K562 (cell line): Measurements from ENCODE around the gene FGF14. TPM values are rescaled to one million over a fixed set of nuclear protein-coding genes. Genes with fewer than 3 reads are reported as not detected.

Source experiments
- ATAC-seq: fragments of 200-7000 bp; cut with Tn5 transposase; 3 replicates; pipeline ENCODE4 v1.9.1; 2020; ENCODE audit warnings: moderate library complexity
- BruUV-seq: library from RNA; stranded (reverse); fragments of 400-500 nt; replicated peaks from 2 replicates; lab custom pipeline; 2021; lab: Mats Ljungman, UMichigan
- CTCF ChIA-PET: fragments of 300-600 bp; formaldehyde crosslinking; extraction: SDS; loops from one replicate; lab custom pipeline; 2021; ENCODE audit warnings: low intra/inter-chr PET ratio; lab: Yijun Ruan, JAX
- POLR2A ChIA-PET: fragments of 300-600, 350-650 bp; sonication (Branson Sonifier 250); formaldehyde crosslinking; extraction: SDS; loops from one replicate; lab custom pipeline; 2021; ENCODE audit warnings: antibody characterized with exemption, inconsistent platforms; lab: Yijun Ruan, JAX
- DNase-seq, 4 experiments: peaks; one replicate each; pipeline versions ENCODE4 v3.0.0 to v3.0.0-alpha.2; 2011 to 2018; ENCODE audit warnings: low spot score in 3 of 4, mixed read lengths in 3 of 4; ENCODE audit errors: extremely low read depth in 1 of 4
- FAIRE-seq: peaks from 2 replicates; lab custom pipeline; 2011; peaks lifted over from hg19 to GRCh38; lab: Jason Lieb, UNC
- H2AFZ ChIP-seq: 2 replicates; pipeline ENCODE4 v1.6.0; 2011; ENCODE audit warnings: low read depth, low read length, control low read depth, inconsistent platforms
- H3K27ac ChIP-seq: fragments of 200-600 bp; 3 replicates; pipeline ENCODE4 v1.8.0; 2011; ENCODE audit warnings: low read depth, mild to moderate bottlenecking, control low read depth, inconsistent platforms, low read length, moderate library complexity, mixed read lengths; ENCODE audit errors: extremely low read depth
- H3K27me3 ChIP-seq, 2 experiments: fragments of 300-600 bp in 1 of 2; 2 replicates in 1 of 2; 3 replicates in 1 of 2; pipeline versions ENCODE4 v1.6.0 to v1.8.0; 2011; ENCODE audit warnings: inconsistent platforms in 2 of 2, low read length in 2 of 2, mild to moderate bottlenecking in 1 of 2, mixed read lengths in 1 of 2, moderate library complexity in 1 of 2; ENCODE audit not compliant: control insufficient read depth in 2 of 2, insufficient read depth in 2 of 2
- H3K36me3 ChIP-seq: fragments of 300-600 bp; 3 replicates; pipeline ENCODE4 v1.8.0; 2011; ENCODE audit warnings: mild to moderate bottlenecking, low read length, inconsistent platforms; ENCODE audit not compliant: control insufficient read depth, insufficient read depth
- H3K4me1 ChIP-seq, 2 experiments: fragments of 200-600 bp in 1 of 2; replicated peaks in 1 of 2; 2 replicates in 1 of 2; 3 replicates in 1 of 2; pipeline versions ENCODE4 v1.5.1 to v1.8.0; 2011; ENCODE audit warnings: inconsistent platforms in 2 of 2, low read length in 2 of 2, mild to moderate bottlenecking in 1 of 2, mixed read lengths in 1 of 2, moderate library complexity in 1 of 2; ENCODE audit not compliant: control insufficient read depth in 2 of 2, insufficient read depth in 2 of 2
- H3K4me2 ChIP-seq: 2 replicates; pipeline ENCODE4 v1.6.1; 2011; ENCODE audit warnings: low read length, control low read depth, inconsistent platforms, mixed read lengths; ENCODE audit not compliant: insufficient read depth
- H3K4me3 ChIP-seq: fragments of 200-600 bp; sonication (generic), shearing (Covaris generic); 2 replicates; pipeline ENCODE4 v1.5.1; 2016; ENCODE audit warnings: control low read depth, inconsistent platforms
- H3K79me2 ChIP-seq: fragments of 200-600 bp; 3 replicates; pipeline ENCODE4 v1.8.0; 2011; ENCODE audit warnings: low read length, inconsistent platforms; ENCODE audit not compliant: control insufficient read depth, insufficient read depth
- H3K9ac ChIP-seq, 2 experiments: 2 replicates each; pipeline versions ENCODE4 v1.6.0 to v1.6.1; 2011; ENCODE audit warnings: low read depth in 2 of 2, low read length in 2 of 2, control low read depth in 1 of 2, inconsistent platforms in 1 of 2, mild to moderate bottlenecking in 1 of 2, mixed read lengths in 1 of 2; ENCODE audit not compliant: insufficient read depth in 1 of 2
- H3K9me1 ChIP-seq: one replicate; pipeline ENCODE4 v1.6.0; 2011; ENCODE audit warnings: inconsistent platforms, mild to moderate bottlenecking, low read length, moderate library complexity; ENCODE audit not compliant: control insufficient read depth, insufficient read depth
- H3K9me3 ChIP-seq: replicated peaks from 2 replicates; pipeline ENCODE4 v1.5.1; 2011; ENCODE audit warnings: low read depth, low read length, inconsistent platforms; ENCODE audit not compliant: control insufficient read depth, insufficient read depth
- H4K20me1 ChIP-seq: replicated peaks from 2 replicates; pipeline ENCODE4 v1.6.1; 2011; ENCODE audit warnings: low read length, inconsistent platforms, mixed read lengths; ENCODE audit not compliant: control insufficient read depth, insufficient read depth
- ATF7 ChIP-seq: fragments of 450-650 bp; IDR thresholded peaks from 2 replicates; pipeline ENCODE4 v1.7.1; 2014; ENCODE audit warnings: mild to moderate bottlenecking, moderate library complexity
- CREB3L1 ChIP-seq: fragments of 450-650 bp; IDR thresholded peaks from 2 replicates; pipeline ENCODE4 v1.6.1; 2014; ENCODE audit warnings: low read depth, mild to moderate bottlenecking, moderate library complexity, borderline replicate concordance
- EP400 ChIP-seq: fragments of 450-650 bp; IDR thresholded peaks from 2 replicates; pipeline ENCODE4 v1.6.1; 2017; ENCODE audit warnings: antibody characterized with exemption, mild to moderate bottlenecking, moderate library complexity
- HOXB6 ChIP-seq: fragments of 250-450 bp; sonication (Bioruptor Pico); IDR thresholded peaks from 2 replicates; pipeline ENCODE4 v1.5.1; 2022; ENCODE audit warnings: mild to moderate bottlenecking, borderline replicate concordance
- IFI16 ChIP-seq: fragments of 250-450 bp; sonication (Bioruptor Pico); IDR thresholded peaks from 2 replicates; pipeline ENCODE4 v2.1.2; 2022; ENCODE audit warnings: mild to moderate bottlenecking, inconsistent platforms
- KAT7 ChIP-seq: sonication (generic); formaldehyde crosslinking; IDR thresholded peaks from 2 replicates; pipeline ENCODE4 v1.8.0; 2022; ENCODE audit warnings: missing genetic modification reagents, mild to moderate bottlenecking, borderline replicate concordance
- KLF1 ChIP-seq: fragments of 450-650 bp; IDR thresholded peaks from 2 replicates; pipeline ENCODE4 v1.6.1; 2016; ENCODE audit warnings: missing genetic modification characterization, missing compliant biosample characterization
- MBD2 ChIP-seq: sonication (generic); IDR thresholded peaks from 2 replicates; pipeline ENCODE4 v1.6.1; 2016; ENCODE audit warnings: low read depth, borderline replicate concordance
- MEF2D ChIP-seq: conservative IDR thresholded peaks from 2 replicates; pipeline ENCODE4 v1.6.1; 2016; ENCODE audit warnings: low read depth, missing genetic modification characterization, missing compliant biosample characterization
- MITF ChIP-seq: IDR thresholded peaks from 2 replicates; pipeline ENCODE4 v1.6.1; 2014; ENCODE audit warnings: antibody characterized with exemption
- NR2C2 ChIP-seq, 2 experiments: fragments of 200-800 bp in 1 of 2; sonication (Bioruptor generic) in 1 of 2; sonication (generic) in 1 of 2; formaldehyde crosslinking in 1 of 2; IDR thresholded peaks; 2 replicates each; pipeline versions ENCODE4 v1.6.1 to v1.8.0; 2016 to 2022; ENCODE audit warnings: mild to moderate bottlenecking in 1 of 2, missing compliant biosample characterization in 1 of 2, missing genetic modification characterization in 1 of 2, missing genetic modification reagents in 1 of 2
- POU5F1 ChIP-seq: fragments of 150-350 bp; IDR thresholded peaks from 2 replicates; pipeline ENCODE4 v1.6.1; 2014; ENCODE audit warnings: borderline replicate concordance, low read length, low read depth, mild to moderate bottlenecking; ENCODE audit not compliant: partially characterized antibody
- RNF2 ChIP-seq: sonication (generic); IDR thresholded peaks from 2 replicates; pipeline ENCODE4 v1.6.1; 2016
- SAP30 ChIP-seq: fragments of 200-600 bp; sonication (generic); IDR thresholded peaks from 2 replicates; pipeline ENCODE4 v1.6.1; 2012; ENCODE audit warnings: borderline replicate concordance, low read depth, mild to moderate bottlenecking, moderate library complexity, low read length, control low read depth, inconsistent platforms; ENCODE audit not compliant: insufficient read depth, poor library complexity, severe bottlenecking
- SETDB1 ChIP-seq: IDR thresholded peaks from one replicate; pipeline ENCODE4 v1.6.1; 2012; ENCODE audit warnings: low read length, control low read depth, inconsistent platforms
- TCF3 ChIP-seq: sonication (generic); formaldehyde crosslinking; IDR thresholded peaks from 2 replicates; pipeline ENCODE4 v1.4.0; 2020; ENCODE audit warnings: mild to moderate bottlenecking, missing genetic modification reagents
- THRAP3 ChIP-seq: fragments of 450-650 bp; IDR thresholded peaks from 2 replicates; pipeline ENCODE4 v1.6.1; 2016; ENCODE audit warnings: mild to moderate bottlenecking, inconsistent platforms, borderline replicate concordance
- ZBTB49 ChIP-seq: sonication (generic); formaldehyde crosslinking; IDR thresholded peaks from 2 replicates; pipeline ENCODE4 v1.8.0; 2022; ENCODE audit warnings: missing genetic modification reagents, mild to moderate bottlenecking, borderline replicate concordance
- ZNF431 ChIP-seq: sonication (generic); formaldehyde crosslinking; IDR thresholded peaks from 2 replicates; pipeline ENCODE4 v1.8.0; 2022; ENCODE audit warnings: mild to moderate bottlenecking, missing genetic modification reagents
- ZNF79 ChIP-seq: fragments of 250-450 bp; sonication (Bioruptor Pico); IDR thresholded peaks from 2 replicates; pipeline ENCODE4 v1.4.0; 2020; ENCODE audit warnings: low read depth, mild to moderate bottlenecking, moderate library complexity
- WGBS: fragments of 100-300 bp; shearing (Covaris generic); methylation state at CpG from one replicate; pipeline ENCODE4 v1.1.6; 2016; ENCODE audit warnings: low coverage, mixed read lengths; ENCODE audit not compliant: insufficient coverage; ENCODE audit errors: missing lambda C conversion rate; 5-methylcytosine and 5-hydroxymethylcytosine counted together
- in situ Hi-C: fragments of 300-500 bp; cut with MboI; formaldehyde crosslinking; loops from 4 replicates; pipeline ENCODE4 v1.15.0; 2018; ENCODE audit warnings: inconsistent platforms, mixed read lengths
- intact Hi-C: fragments of 100-400 bp; cut with micrococcal nuclease; formaldehyde crosslinking; loops from 2 replicates; pipeline ENCODE4 v1.14.2; 2022
- polyA plus RNA-seq, 8 experiments: library from polyadenylated mRNA; depleted of rRNA in 4 of 8; stranded (reverse) in 5 of 8; unstranded in 3 of 8; fragments of >200 nt; fragmentation: Nextera tagmentation in 2 of 8; fragmentation: Illumina TruSeq in 1 of 8; extraction: Ambion mirVana in 2 of 8; extraction: Trizol in 1 of 8; gene quantifications; 2 replicates each; pipeline versions ENCODE4 v1.2.1 to v1.2.3, GENCODE V29; 2011 to 2014; ENCODE audit warnings: inconsistent platforms in 1 of 8, missing spikeins in 1 of 8
- total RNA-seq, 7 experiments: library from RNA; depleted of rRNA in 6 of 7; stranded (reverse); fragments of >200 nt in 6 of 7; fragmentation: Illumina TruSeq in 2 of 7; extraction: Trizol in 2 of 7; gene quantifications; 2 replicates each; pipeline versions ENCODE4 v1.2.1 to v1.2.3, GENCODE V29; 2011 to 2021; ENCODE audit warnings: low replicate concordance in 1 of 7

FGF14 gene
- total and polyA plus RNA-seq, 9 of the 15 experiments (the other 6 are each of a cell fraction or from before 2014, with no cell fraction given) = not detected

- no peaks in the 10 kb centered on the region for H3K36me3 ChIP-seq
- H3K9ac ChIP-seq = no peak overlapping the region
- DNase-seq = no peak
- in situ Hi-C loops = no loop called here
- intact Hi-C loops = no loop called here
- no peaks in the 10 kb centered on the region for H3K4me1 ChIP-seq
- no peaks in the 10 kb centered on the region for H3K9me3 ChIP-seq
- H3K79me2 ChIP-seq = no peaks in the 10 kb centered on the region
- no peak for FAIRE-seq
- H2AFZ ChIP-seq = no peak overlapping the region
- H3K4me2 ChIP-seq = no peak overlapping the region
- POLR2A ChIA-PET = no interaction called here
- no peak overlapping the region for H3K27ac ChIP-seq
- H3K27me3 ChIP-seq = no peaks in the 10 kb centered on the region
- H3K4me3 ChIP-seq = no peak overlapping the region
- CTCF ChIA-PET = no interaction called here
- WGBS = 0% methylated on average over 3 of the region's 3 CpGs
- no peak for TF ChIP-seq IFI16 (CRISPR knock-in tag)
- no peak for TF ChIP-seq KLF1 (tag)
- no peak for TF ChIP-seq TCF3
- no peak for TF ChIP-seq NR2C2 (CRISPR knock-in tag; IDR thresholded peaks at IDR 0.05)
- no peak for TF ChIP-seq NR2C2 (tag; IDR thresholded peaks at IDR 0.05)
- no peak for TF ChIP-seq RNF2
- TF ChIP-seq SAP30 = no peak
- no peak for TF ChIP-seq HOXB6 (CRISPR knock-in tag)
- TF ChIP-seq SETDB1 = no peak
- no peak for TF ChIP-seq MBD2
- TF ChIP-seq MITF = no peak
- TF ChIP-seq THRAP3 = no peak
- TF ChIP-seq MEF2D = no peak
- no peak for TF ChIP-seq ATF7
- no peak for TF ChIP-seq POU5F1
- TF ChIP-seq EP400 = no peak
- TF ChIP-seq ZNF431 (CRISPR knock-in tag) = no peak
- TF ChIP-seq CREB3L1 = no peak
- no peak for TF ChIP-seq ZBTB49 (CRISPR knock-in tag)
- no peak for TF ChIP-seq ZNF79 (CRISPR knock-in tag)
- no peak for TF ChIP-seq KAT7 (CRISPR knock-in tag)
- no TSS peak for BruUV-seq
- H4K20me1 ChIP-seq = no peaks in the 10 kb centered on the region
- no peaks in the 10 kb centered on the region for H3K9me1 ChIP-seq
- no peak for ATAC-seq
Observed at GRCh38 chr13:101817898-101818297, 584.0 kb downstream of the FGF14 start.
